ENCODE measurements around the gene LFNG. TPM values are rescaled to one million over a fixed set of nuclear protein-coding genes. Genes with fewer than 3 reads are reported as not detected.
A peak's percentile ranks its signal among the peaks of the same experiment; 100 is the strongest.

Gene LFNG
- total and polyA plus RNA-seq, 2 of the 13 experiments (the other 11 are each of a cell fraction or from before 2014, with no cell fraction given) = 0.44 to 1.5 TPM

DNA sequence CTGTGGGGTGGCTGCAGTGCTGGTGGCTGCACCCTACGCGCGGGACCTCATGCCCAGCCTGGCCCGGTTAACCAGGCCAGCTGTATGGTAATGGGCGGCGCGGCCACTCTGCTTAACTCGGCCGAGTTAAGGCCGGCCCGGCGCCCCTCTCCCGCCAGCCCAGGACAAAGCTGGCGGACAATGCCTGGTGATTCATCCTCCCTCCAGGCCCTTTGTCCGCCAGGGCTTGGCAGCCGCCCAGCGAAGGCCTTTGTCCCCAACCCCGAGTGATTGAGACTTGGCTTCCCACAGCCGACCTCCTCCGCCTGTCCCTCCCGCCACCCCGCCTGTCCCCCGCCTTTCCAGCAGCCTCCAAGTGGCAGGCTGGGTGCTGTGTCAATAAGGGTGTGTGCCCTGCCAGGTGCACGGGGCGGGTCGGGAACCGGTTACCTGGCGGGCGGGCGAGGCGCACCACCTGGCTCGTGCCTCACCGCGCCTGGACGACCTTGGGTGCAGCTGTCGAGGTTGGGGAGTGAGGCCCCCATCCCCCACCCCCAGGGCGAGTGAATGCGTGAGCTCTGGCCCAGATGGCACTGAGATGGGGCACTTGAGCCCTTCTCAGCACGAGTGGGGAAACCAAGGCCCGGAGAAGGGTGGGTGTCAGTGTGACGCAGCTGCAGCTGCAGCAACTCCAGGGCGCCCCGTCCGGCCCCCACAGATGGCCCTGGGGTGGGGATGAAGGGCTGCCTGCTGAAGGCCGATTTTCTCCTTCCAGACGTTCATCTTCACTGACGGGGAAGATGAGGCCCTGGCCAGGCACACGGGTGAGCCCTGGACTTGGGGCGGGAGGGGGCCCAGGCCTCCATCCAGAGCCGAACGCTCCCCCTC lies 4.6 kb downstream of the LFNG start (continued):
- TF ChIP-seq ZBTB7B (CRISPR knock-in tag; IDR thresholded peaks at IDR 0.05) (peak; percentile 18; the same call in 1 of the 2 replicates), SAFB2 (CRISPR knock-in tag; IDR thresholded peaks at IDR 0.05; ENCODE audit: borderline replicate concordance, low read depth) (no peak), CHCHD3 (CRISPR knock-in tag; IDR thresholded peaks at IDR 0.05) (no peak), ZNF451 (CRISPR knock-in tag; IDR thresholded peaks at IDR 0.05) (no peak), MBNL3 (CRISPR knock-in tag; conservative IDR thresholded peaks at IDR 0.05) (no peak), ZKSCAN1 (IDR thresholded peaks at IDR 0.05; ENCODE audit: low read length) (no peak), SP5 (CRISPR knock-in tag; IDR thresholded peaks at IDR 0.05; ENCODE audit: borderline replicate concordance, low read depth) (peak; percentile 37), ZNF296 (CRISPR knock-in tag; conservative IDR thresholded peaks at IDR 0.05) (no peak), MEIS2 (CRISPR knock-in tag; IDR thresholded peaks at IDR 0.05) (0 out of 2 replicates have a peak, but pooled peaks have one; percentile 29), TBX2 (CRISPR knock-in tag; IDR thresholded peaks at IDR 0.05; ENCODE audit: borderline replicate concordance) (peak; percentile 69), ZNF101 (CRISPR knock-in tag; IDR thresholded peaks at IDR 0.05; ENCODE audit: borderline replicate concordance, low read depth) (no peak), LCORL (IDR thresholded peaks at IDR 0.05) (no peak), LCORL (CRISPR knock-in tag; IDR thresholded peaks at IDR 0.05) (peak; percentile 69), NFATC3 (CRISPR knock-in tag; IDR thresholded peaks at IDR 0.05) (no peak), JUND (CRISPR knock-in tag; IDR thresholded peaks at IDR 0.05) (0 out of 2 replicates have a peak, but pooled peaks have one; percentile 31), ZNF788 (CRISPR knock-in tag; IDR thresholded peaks at IDR 0.05; ENCODE audit: borderline replicate concordance) (peak; percentile 59; the same call in 1 of the 2 replicates), ZEB1 (IDR thresholded peaks at IDR 0.05; ENCODE audit: insufficient replicate concordance, low read depth) (peak; percentile 74), JUN (CRISPR knock-in tag; IDR thresholded peaks at IDR 0.05) (0 out of 2 replicates have a peak, but pooled peaks have one; percentile 27), FOXA1 (IDR thresholded peaks at IDR 0.05) (no peak), FOXA1 (CRISPR knock-in tag; IDR thresholded peaks at IDR 0.05) (peak; percentile 76)
- TF ChIP-seq, protein P1, sequence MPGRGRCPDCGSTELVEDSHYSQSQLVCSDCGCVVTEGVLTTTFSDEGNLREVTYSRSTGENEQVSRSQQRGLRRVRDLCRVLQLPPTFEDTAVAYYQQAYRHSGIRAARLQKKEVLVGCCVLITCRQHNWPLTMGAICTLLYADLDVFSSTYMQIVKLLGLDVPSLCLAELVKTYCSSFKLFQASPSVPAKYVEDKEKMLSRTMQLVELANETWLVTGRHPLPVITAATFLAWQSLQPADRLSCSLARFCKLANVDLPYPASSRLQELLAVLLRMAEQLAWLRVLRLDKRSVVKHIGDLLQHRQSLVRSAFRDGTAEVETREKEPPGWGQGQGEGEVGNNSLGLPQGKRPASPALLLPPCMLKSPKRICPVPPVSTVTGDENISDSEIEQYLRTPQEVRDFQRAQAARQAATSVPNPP (CRISPR knock-in tag; IDR thresholded peaks at IDR 0.05) = no peak
- TF ChIP-seq, protein P2, sequence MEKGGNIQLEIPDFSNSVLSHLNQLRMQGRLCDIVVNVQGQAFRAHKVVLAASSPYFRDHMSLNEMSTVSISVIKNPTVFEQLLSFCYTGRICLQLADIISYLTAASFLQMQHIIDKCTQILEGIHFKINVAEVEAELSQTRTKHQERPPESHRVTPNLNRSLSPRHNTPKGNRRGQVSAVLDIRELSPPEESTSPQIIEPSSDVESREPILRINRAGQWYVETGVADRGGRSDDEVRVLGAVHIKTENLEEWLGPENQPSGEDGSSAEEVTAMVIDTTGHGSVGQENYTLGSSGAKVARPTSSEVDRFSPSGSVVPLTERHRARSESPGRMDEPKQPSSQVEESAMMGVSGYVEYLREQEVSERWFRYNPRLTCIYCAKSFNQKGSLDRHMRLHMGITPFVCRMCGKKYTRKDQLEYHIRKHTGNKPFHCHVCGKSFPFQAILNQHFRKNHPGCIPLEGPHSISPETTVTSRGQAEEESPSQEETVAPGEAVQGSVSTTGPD (CRISPR knock-in tag; IDR thresholded peaks at IDR 0.05) = peak; percentile 62; the same call in 1 of the 2 replicates
- TF ChIP-seq, protein P3, sequence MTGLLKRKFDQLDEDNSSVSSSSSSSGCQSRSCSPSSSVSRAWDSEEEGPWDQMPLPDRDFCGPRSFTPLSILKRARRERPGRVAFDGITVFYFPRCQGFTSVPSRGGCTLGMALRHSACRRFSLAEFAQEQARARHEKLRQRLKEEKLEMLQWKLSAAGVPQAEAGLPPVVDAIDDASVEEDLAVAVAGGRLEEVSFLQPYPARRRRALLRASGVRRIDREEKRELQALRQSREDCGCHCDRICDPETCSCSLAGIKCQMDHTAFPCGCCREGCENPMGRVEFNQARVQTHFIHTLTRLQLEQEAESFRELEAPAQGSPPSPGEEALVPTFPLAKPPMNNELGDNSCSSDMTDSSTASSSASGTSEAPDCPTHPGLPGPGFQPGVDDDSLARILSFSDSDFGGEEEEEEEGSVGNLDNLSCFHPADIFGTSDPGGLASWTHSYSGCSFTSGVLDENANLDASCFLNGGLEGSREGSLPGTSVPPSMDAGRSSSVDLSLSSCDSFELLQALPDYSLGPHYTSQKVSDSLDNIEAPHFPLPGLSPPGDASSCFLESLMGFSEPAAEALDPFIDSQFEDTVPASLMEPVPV (CRISPR knock-in tag; IDR thresholded peaks at IDR 0.05) = peak; percentile 24; the same call in 1 of the 2 replicates
- TF ChIP-seq, protein P4, sequence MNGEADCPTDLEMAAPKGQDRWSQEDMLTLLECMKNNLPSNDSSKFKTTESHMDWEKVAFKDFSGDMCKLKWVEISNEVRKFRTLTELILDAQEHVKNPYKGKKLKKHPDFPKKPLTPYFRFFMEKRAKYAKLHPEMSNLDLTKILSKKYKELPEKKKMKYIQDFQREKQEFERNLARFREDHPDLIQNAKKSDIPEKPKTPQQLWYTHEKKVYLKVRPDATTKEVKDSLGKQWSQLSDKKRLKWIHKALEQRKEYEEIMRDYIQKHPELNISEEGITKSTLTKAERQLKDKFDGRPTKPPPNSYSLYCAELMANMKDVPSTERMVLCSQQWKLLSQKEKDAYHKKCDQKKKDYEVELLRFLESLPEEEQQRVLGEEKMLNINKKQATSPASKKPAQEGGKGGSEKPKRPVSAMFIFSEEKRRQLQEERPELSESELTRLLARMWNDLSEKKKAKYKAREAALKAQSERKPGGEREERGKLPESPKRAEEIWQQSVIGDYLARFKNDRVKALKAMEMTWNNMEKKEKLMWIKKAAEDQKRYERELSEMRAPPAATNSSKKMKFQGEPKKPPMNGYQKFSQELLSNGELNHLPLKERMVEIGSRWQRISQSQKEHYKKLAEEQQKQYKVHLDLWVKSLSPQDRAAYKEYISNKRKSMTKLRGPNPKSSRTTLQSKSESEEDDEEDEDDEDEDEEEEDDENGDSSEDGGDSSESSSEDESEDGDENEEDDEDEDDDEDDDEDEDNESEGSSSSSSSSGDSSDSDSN (CRISPR knock-in tag; IDR thresholded peaks at IDR 0.05) = peak; percentile 67; the same call in 1 of the 2 replicates

Data from HepG2 (cell line).